H1 (cell line): ENCODE data around the gene CFAP161. TPM values are rescaled to one million over a fixed set of nuclear protein-coding genes. Genes with fewer than 3 reads are reported as not detected.

ENCODE experiments used
- CBX8 ChIP-seq: fragments of 300-800, 300-1000 bp; sonication (generic); IDR thresholded peaks from 2 replicates; pipeline ENCODE4 v1.7.1; 2016; ENCODE audit warnings: low read depth, low read length, borderline replicate concordance
- CHD7 ChIP-seq: fragments of 300-600 bp; sonication (generic); IDR thresholded peaks from 2 replicates; pipeline ENCODE4 v1.7.1; 2012; ENCODE audit warnings: low read length, moderate library complexity, mild to moderate bottlenecking, inconsistent platforms; ENCODE audit not compliant: insufficient replicate concordance
- CTCF ChIP-seq, 3 experiments: IDR thresholded peaks; 1 replicate in 2 of 3; 2 replicates in 1 of 3; pipeline versions ENCODE4 v1.5.1 to v1.6.1; 2011; ENCODE audit warnings: low read length in 3 of 3, mild to moderate bottlenecking in 3 of 3, inconsistent platforms in 2 of 3, low read depth in 1 of 3, moderate library complexity in 1 of 3; ENCODE audit not compliant: insufficient read depth in 1 of 3; ENCODE audit errors: control extremely low read depth in 1 of 3
- KDM1A ChIP-seq: fragments of 200-600, 300-600 bp; sonication (generic); IDR thresholded peaks from 2 replicates; pipeline ENCODE4 v1.7.1; 2016; ENCODE audit warnings: mild to moderate bottlenecking, low read length, borderline replicate concordance
- KDM5A ChIP-seq: fragments of 200-600 bp; IDR thresholded peaks from 2 replicates; pipeline ENCODE4 v1.7.1; 2012; ENCODE audit warnings: mild to moderate bottlenecking, low read length, inconsistent platforms, mixed read lengths
- SUZ12 ChIP-seq: fragments of 200-600 bp; sonication (generic); IDR thresholded peaks from 2 replicates; pipeline ENCODE4 v1.6.1; 2012; ENCODE audit warnings: mild to moderate bottlenecking, inconsistent platforms, low read length, moderate library complexity, mixed read lengths
- TCF12 ChIP-seq: IDR thresholded peaks from 2 replicates; pipeline ENCODE4 v1.6.1; 2011; ENCODE audit warnings: low read depth, mild to moderate bottlenecking, low read length
- polyA plus RNA-seq, 7 experiments: library from polyadenylated mRNA; depleted of rRNA in 3 of 7; stranded (reverse) in 5 of 7; unstranded in 2 of 7; fragments of >200 nt in 5 of 7; fragments of 200-250 nt in 2 of 7; gene quantifications; 1 replicate in 5 of 7; 2 replicates in 1 of 7; 4 replicates in 1 of 7; pipeline versions ENCODE4 v1.2.1 to v1.2.3, GENCODE V29; 2011 to 2013; ENCODE audit warnings: missing spikeins in 2 of 7, mixed read lengths in 2 of 7
- total RNA-seq: library from RNA; stranded (reverse); fragmentation: NEBNext Ultra II Directional; extraction: Animal tissue kit (Norgen Biotek cat#: 25700); gene quantifications from 2 replicates; pipeline ENCODE4 v1.2.1, GENCODE V29; 2021

The CFAP161 gene
- total and polyA plus RNA-seq, 2 of the 8 experiments (the other 6 are each of a cell fraction or from before 2014, with no cell fraction given), result 0.05 TPM; not detected in 1

- TF ChIP-seq CTCF (IDR thresholded peaks at IDR 0.05; ENCODE audit: control extremely low read depth in 1 of 3, insufficient read depth in 1 of 3, low read depth in 1 of 3, low read length in 3 of 3) (no peak), SUZ12 (no peak), KDM1A (no peak), CBX8 (no peak), CHD7 (no peak), KDM5A (no peak), TCF12 (no peak)
Measured at GRCh38 chr15:81101894-81102815, 31.9 kb upstream of the CFAP161 start (continued).
